Stimulated activated CD8-positive, alpha-beta memory T cell treated with anti-CD3 and anti-CD28 coated beads, Interleukin-4, amount 100 ng/mL, for 24 hours (primary cell): ENCODE measurements around the gene SNRNP48.

ENCODE experiments used
- DNase-seq: peaks from one replicate; pipeline ENCODE4 v3.0.0-alpha.2; 2020; ENCODE audit warnings: low read depth

Gene SNRNP48

DNA sequence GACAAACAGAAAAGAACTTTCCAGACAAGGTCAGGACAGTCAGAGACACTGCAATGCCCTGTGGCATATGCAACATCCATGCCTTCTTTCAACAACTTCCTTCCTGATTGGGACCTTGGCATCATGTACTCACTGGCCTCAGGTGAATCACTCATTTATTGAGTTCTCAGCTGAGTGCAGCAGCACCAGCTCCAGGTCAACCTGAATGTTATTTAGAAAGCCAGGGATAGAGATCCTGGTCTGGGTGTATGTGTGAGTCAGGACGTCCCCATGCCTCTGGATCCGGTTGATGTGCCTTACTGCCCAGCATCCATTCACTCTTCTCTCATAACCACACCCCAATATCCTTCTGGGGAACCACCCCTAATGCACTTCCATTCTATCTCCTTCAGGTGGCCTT lies 54.4 kb downstream of the SNRNP48 start:
- no peak for DNase-seq

DNA sequence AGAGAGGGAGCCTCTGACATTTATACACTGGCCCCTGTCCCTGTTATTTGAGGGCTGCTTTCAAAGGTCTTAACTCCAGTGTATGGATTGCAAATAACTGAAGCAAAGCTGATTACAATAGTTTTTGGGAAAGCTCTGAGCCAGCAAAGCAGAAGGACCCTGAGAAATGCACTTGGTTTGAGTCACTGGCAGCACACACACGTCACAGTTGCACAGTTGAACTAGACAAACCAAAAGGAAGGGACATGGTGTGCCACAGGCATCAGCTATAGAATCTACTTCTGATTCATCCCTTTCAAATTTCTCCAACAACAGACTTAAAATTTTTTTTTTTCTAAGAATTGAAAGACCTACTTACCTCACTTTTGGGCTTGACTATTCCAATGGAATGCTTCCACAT lies 56.4 kb downstream of the SNRNP48 start:
- DNase-seq, result no peak

DNA sequence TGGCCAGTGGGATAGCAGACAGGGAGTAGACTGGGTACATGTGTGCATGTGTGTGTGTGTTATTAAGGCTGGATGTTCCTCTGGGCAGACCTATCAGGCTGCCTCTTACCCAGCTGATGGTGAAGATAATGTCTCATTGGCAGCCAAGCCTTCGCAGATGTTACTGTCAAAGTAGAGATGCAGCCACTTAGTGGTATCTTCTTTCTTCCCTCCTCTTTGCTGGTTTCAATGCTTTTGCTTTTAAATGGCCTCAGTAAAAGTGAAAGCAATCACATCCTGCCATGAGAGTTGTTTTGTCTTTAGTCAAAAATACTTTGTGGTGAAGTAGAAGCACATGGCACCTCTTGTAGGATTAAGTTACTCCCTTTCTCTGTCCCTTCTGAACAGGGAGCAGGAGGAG lies 57.5 kb downstream of the SNRNP48 start:
- DNase-seq, result no peak

DNA sequence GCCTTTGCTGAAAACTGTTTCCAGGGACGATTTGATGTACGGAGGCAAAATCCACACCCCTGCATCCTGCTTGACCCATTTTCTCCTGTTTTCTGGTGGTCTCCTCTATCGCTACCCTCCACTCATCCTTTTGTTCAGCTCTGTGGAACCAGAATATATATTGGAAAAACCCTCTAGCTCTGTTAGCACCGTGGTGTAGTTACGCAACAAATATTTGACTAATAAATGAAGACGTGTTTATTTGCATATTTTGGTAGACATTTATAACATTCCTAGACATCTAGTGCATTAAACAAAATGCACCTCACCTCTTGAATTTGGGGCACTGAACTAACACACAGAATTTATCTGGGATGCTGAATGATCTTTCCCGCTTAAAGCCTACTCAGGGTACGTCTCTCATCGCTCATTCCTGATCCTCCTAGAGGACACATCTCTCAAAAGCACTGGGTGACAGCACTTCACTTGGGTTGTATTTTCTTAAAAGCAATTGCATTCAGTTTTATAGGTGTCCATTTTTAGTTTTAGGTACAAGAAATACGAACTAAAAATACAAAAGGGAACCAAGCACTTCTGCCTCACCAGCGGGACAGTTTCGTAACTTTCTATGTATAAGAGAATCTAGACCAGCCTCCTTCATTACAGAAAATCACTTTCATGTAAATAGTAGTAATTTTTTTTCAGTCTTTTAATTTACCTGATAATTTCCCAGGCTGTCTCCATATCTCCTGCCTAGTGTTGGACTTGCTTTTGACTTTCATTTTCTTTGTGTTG lies 59.2 kb downstream of the SNRNP48 start:
- DNase-seq, result no peak

DNA sequence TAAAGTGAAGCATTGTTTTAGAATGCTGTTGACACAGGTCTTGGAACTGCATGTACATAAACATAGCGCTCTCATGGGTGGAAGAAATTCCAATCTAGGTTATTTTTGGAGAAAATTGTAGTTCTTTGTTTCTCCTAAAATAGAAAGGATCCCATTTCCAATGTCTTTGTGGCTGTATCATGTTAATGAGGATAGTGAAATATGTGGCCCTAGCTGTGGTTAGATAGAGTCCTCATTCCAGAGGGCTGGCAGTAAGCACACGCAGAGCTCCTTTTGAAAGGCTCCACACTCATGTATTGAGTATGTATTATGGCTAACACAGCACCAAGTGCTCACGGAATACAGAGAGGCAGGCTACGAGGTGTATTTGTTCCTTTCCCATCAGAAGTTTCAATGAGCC lies 60.9 kb downstream of the SNRNP48 start:
- DNase-seq, result no peak

DNA sequence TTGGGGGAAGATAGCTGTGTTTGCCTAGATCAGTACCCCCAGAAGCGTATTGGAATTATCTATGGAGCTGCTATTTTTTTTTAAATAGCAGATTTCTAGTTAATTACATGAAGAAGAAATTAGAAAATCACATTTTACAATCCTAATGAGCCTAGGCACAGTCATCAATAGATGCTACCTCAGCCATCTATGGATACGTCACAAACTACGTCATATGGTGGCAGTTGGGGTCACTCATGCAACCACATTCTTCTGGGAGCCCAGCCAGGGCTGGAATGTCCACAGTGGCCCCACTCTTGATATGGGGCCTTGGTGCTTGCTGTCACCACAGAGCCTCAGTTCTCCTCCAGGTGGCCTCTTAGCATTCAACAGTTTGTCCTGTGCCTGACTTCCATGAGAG lies 63.0 kb downstream of the SNRNP48 start:
- no peak for DNase-seq

DNA sequence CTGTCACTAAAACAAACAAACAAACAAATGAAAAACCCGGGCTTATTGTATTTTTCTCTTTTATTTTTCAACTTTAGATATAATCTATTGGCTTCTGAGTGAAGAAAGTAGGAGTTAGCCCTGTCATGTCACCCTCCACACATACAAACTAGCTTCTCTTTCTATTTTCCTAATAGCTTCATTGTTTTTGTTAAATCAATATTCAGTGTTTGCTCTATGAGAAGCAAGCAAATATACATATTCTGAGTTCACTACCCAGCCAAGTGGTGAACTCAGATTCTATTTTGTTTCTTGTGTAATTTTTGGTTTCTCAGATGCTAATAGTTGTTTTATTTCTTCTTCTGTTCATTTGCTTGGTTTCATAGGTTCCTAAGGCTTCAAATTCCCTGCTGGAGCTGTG lies 66.4 kb downstream of the SNRNP48 start:
- DNase-seq, result no peak

DNA sequence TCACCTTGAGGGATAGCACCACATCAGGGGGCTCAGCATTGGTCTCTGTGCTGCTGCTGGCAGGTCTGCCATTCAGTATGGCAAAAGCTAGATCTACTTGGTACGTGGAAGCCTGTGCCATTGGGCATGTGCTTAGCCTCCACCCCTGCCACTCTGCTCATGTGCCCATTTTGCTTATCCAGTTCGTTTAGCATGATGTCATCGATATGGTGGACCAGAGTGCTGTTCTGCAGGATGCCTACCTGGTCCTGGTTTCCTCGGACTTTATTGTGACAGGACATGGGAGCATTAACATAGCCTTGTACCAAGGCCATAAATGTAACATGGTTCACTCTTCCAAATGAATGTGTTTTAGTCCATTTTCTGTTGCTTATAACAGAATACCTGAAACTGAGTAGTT lies 68.5 kb downstream of the SNRNP48 start:
- no peak for DNase-seq

DNA sequence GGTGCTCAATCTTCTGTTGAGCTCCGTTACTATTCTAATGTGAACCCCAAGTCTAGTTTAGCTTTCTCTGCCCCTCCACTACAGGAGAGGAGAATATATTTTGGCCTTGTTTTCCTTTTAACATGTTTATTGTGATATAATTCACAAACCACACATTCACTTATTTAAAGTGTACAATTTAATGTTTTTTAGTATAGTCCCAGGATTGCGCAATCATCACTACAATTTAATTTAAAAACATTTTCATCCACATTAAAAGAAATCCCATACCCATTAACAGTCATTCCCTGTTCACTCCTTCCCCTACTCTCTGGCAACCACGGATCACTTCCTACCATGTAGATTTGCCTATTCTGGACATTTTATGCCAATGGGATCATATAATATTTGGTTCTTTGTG lies 71.4 kb downstream of the SNRNP48 start:
- DNase-seq, result no peak
